Activated gamma-delta T cell treated with anti-CD3 and anti-CD28 coated beads, Interleukin-2, amount 50 U/mL, for 16 hours (primary cell): ENCODE results near the gene KIF26B.
"Not testable (repeated sequence)": the region's sequence is repeated elsewhere in the genome, so short reads cannot be mapped to it uniquely, and the experiment has no call there.

Source experiments
- DNase-seq: peaks from one replicate; pipeline ENCODE4 v3.0.0-alpha.2; 2020; ENCODE audit warnings: low read depth

KIF26B gene

DNA sequence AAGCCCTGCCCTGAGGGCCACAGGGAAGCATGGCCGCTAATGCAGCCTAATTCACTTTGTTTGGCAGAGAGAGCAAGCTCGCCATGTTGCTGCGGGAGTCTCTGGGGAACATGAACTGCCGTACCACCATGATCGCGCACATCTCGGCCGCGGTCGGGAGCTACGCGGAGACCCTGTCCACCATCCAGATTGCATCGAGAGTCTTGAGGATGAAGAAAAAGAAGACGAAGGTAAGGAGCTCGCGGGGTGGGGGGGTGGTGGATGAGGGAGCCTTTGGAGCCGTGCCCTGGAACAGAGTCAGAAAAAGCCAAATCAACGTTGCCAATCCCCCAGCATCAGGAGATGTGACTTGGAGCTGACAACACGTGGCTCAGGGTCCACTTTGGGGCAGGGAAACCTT, 529.4 kb downstream of the KIF26B start:
- no peak for DNase-seq

DNA sequence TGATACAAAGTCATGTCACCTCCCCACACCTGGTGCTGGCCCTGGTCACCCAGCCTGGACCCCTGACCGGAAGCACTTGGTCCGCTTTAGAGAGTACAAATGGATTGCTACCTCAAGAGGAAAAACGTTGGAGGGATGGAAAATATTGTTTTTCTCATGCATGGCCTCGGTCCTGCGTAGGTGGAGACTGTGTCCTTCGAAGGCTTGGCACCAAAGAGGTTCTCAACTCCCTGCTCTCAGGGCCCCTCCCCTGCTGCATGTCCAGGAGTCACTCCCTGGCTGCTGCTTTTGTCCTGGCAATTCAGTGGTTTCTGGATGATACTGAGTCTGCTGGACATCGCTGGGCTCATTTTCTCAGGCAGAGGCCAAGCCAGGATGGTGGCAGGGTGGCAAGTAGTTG, 529.8 kb downstream of the KIF26B start:
- DNase-seq, result no peak

DNA sequence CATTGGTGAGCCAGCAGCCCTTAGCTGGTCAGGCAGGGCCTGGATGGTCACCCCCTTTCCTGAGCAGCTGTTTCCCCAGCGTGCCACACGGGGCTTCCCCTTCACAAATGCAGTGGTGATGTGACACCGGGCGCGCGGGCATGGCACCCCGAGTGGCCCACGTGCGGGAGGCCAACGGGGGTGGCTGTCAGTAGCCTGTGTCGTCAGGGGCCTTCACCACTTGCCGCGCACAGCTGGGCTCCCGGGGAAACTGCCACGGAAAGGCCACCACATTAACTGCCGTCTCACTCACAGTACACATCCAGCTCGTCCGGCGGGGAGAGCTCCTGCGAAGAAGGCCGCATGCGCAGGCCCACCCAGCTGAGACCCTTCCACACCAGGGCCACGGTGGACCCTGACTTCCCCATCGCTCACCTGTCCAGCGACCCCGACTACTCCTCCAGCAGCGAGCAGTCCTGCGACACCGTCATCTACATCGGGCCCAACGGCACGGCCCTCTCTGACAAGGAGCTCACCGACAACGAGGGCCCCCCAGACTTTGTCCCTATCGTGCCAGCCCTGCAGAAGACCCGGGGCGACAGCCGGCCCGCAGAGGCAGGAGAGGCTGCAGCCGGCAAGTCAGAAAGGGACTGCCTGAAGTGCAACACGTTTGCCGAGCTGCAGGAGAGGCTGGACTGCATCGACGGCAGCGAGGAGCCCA, 530.5 kb downstream of the KIF26B start:
- DNase-seq, result no peak

DNA sequence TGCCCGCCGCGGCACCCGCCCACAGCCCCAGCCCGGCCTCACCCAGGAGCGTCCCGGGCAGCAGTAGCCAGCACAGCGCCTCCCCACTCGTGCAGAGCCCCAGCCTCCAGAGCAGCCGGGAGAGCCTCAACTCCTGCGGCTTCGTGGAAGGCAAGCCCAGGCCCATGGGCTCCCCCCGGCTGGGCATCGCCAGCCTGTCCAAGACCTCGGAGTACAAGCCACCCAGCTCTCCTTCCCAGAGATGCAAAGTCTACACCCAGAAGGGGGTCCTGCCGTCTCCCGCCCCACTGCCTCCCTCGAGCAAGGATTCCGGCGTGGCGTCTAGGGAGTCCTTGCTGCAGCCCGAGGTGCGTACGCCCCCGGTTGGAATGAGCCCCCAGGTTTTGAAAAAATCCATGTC, 531.2 kb downstream of the KIF26B start:
- DNase-seq, result no peak

DNA sequence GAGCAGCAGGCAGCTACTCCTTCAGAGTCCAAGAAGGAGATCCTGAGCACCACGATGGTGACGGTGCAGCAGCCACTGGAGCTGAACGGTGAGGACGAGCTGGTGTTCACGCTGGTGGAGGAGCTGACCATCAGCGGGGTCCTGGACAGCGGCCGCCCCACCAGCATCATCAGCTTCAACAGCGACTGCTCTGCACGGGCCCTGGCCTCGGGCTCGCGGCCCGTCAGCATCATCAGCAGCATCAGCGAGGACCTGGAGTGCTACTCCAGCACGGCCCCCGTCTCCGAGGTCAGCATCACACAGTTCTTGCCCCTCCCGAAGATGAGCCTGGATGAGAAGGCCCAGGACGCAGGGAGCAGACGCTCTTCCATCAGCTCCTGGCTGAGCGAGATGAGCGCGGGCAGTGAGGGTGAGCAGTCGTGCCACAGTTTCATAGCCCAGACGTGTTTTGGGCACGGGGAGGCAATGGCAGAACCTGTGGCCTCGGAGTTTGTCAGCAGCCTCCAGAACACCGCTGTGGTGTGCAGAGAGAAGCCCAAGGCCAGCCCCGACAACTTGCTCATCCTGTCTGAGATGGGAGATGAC, 531.8 kb downstream of the KIF26B start:
- no peak for DNase-seq

DNA sequence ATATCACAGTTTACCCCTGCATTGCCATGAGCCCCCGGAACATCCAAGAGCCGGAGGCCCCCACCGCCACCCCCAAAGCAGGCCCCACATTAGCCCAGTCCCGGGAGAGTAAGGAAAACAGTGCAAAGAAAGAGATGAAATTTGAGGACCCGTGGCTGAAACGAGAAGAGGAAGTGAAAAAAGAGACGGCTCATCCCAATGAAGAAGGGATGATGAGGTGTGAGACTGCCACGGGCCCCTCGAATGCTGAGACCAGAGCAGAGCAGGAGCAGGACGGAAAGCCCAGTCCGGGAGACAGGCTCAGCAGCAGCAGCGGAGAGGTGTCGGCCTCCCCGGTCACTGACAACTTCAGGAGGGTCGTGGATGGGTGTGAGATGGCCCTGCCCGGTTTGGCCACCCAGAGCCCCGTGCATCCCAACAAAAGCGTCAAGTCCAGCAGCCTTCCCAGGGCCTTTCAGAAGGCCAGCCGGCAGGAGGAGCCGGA, 532.4 kb downstream of the KIF26B start:
- no peak for DNase-seq

DNA sequence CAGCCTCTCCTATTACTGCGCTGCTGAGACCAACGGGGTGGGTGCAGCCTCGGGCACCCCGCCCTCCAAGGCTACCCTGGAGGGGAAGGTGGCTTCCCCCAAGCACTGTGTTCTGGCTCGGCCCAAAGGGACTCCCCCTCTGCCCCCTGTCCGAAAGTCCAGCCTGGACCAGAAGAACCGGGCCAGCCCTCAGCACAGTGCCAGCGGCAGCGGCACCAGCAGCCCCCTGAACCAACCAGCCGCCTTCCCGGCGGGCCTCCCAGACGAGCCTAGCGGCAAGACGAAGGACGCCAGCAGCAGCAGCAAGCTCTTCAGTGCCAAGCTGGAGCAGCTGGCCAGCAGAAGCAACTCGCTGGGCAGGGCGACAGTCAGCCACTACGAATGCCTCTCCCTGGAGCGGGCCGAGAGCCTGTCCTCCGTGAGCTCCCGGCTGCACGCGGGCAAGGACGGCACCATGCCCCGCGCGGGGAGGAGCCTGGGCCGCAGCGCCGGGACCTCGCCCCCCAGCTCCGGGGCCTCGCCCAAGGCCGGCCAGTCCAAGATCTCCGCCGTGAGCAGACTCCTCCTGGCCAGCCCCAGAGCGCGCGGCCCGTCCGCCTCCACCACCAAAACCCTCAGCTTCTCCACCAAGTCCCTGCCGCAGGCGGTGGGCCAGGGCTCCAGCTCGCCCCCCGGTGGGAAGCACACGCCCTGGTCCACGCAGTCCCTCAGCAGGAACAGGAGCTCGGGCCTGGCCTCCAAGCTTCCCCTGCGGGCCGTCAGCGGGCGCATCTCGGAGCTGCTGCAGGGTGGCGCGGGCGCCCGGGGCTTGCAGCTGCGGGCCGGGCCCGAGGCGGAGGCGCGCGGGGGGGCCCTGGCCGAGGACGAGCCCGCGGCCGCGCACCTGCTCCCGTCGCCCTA, 533.1 kb downstream of the KIF26B start:
- no peak for DNase-seq

DNA sequence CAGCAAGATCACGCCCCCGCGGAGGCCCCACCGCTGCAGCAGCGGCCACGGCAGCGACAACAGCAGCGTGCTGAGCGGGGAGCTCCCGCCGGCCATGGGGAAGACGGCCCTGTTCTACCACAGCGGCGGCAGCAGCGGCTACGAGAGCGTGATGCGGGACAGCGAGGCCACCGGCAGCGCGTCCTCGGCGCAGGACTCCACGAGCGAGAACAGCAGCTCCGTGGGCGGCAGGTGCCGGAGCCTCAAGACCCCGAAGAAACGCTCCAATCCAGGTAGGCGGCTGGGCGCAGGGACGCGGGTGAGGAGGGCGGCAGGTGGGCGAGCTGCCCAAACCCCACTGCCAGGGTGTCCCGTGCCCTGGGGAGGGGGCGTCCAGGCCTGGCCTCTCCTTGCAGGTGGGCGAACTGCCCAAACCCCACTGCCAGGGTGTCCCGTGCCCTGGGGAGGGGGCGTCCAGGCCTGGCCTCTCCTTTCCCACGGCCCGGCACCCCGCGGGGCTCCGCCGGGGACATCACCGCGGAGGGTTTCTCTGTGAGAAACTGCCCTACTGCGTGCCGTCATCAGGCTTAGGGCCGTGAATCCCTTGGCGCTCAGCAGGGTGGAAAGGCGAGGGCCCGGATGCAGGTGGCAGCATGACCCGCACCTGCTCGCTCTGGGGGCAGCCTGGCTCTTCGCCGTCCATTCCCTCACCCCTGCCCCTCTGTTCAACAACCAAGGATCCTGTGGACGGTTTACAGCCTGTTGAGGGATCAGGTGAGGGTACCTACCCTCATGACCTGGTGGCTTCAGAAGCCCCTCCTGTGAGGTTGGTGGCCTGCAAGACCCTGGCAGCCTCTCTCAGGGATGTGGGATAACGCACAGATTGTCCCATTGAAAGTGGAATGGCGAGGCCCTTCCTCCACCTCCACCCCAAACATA, 534.0 kb downstream of the KIF26B start:
- DNase-seq, result no peak

DNA sequence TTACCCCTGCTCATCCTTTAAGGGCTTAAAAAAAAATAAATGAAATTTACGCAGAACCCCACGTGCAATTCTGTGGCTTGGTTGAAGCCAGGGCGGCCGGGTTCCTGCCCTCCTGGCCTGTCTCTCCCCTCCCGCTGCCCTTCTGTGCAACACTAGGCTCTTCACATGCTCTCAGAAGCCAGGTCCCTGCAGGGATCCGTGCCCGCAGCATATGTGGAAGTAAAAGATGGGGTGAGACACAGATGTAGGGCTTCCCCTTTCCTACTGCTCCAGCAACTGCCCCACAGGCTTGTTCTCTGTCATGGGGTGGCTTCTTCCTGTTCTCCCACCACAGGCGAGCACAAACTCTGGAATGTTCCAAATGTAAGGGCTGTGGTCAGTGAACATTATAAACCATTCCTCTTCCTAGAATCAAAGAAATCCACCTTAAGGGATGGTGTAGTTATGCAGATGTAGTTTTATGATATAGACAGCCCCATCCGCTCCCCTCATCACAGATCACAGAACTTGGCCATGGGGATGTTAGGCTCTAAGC, 535.4 kb downstream of the KIF26B start:
- no peak for DNase-seq

DNA sequence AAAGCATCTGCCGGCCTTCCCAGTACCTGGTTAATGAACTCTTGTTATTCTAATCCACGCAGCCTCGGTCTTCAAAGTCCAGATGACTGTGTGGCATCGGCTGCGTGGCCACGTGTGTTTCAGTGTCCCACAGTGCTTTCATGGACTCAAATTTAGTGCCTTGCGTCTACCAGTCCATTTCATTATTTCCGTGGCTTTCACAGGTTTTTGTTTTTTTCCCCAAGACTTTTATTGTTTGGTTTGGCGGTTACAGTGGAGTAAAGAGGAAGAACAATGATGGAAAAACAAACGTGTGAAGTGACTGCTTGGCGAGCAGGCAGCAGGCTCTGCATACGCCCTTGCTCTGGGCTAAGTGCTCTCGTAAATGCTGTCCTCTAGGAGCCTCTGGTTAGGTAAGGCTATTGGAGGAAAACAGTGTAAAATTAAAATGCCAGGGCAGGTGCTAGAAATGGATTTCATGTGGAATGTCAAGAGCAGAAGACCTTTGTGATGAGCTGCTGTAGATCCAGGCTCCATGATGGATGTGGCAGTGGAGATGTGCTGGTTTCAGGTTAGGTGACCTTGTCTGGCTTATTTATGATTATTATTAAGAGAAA, 536.3 kb downstream of the KIF26B start:
- DNase-seq, result no peak

DNA sequence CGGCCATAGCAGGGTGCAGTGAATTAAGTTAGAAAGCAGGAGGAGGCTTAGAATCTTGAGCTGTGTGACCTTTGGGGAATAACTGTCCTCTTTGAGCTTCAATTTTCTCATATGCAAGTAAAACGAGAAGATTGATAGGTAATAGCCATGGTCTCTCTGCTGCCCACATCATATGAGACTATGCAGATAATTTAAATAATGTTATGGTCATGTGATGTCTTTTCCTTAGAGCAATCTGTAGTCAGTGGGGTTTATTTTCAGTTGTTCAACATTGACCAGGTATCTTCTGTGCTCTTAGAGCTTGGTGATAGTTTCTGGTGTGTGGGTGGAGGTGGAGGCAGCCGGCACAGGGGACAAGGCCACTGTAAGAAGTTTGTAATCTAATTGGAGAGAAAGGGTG, 537.1 kb downstream of the KIF26B start:
- DNase-seq, result no peak

DNA sequence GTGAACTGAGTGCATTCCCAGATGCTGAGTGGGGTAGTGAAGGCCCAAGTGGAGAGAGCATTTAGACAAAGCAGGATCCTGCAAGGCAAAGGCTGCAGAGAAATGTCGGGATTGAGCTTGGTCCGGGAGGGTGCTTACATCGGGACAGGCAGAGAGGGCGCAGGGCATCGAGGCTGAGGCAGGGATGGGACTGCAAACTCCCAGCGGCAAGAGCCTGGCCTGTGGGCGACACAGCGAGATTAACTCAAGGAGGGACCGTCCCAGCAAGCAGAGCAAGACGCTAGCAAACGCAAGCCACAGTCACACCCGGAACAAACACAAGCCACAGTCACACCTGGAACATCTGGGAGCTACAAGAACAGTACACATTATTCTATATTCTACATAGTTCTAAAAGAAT, 537.5 kb downstream of the KIF26B start:
- DNase-seq, result no peak

DNA sequence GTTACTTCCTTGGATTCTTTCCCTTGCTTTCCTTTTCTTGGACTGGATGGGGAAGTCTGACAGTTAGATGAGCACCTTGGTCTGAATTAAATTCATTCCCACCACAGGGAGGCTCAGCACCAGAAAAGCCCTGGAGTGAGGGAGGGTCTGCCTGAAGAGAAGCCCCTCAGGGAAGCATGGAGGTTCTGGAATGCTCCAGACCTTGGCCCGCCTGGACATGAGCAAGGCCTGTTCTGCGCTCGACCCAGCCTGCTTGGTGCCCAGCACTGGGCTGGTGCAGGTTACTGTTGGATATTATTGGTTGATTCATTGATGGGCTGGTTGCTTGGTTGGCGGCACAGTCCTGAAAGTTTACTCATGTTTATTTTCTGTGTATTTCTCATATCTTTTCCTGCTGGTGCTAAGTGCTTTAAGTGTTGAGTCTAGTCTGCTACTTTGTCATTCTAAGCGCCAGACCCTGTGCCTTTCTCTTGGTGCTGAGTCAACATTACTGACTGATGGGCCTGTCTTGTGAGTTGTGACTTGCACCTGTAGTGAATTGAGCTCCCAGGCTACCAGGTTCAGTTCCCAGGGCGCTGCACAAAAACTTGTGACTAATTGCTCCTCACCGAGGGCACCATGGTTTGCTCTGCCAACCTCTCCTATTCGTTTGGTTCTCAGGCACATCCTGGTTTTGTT, 538.5 kb downstream of the KIF26B start:
- DNase-seq, result no peak

DNA sequence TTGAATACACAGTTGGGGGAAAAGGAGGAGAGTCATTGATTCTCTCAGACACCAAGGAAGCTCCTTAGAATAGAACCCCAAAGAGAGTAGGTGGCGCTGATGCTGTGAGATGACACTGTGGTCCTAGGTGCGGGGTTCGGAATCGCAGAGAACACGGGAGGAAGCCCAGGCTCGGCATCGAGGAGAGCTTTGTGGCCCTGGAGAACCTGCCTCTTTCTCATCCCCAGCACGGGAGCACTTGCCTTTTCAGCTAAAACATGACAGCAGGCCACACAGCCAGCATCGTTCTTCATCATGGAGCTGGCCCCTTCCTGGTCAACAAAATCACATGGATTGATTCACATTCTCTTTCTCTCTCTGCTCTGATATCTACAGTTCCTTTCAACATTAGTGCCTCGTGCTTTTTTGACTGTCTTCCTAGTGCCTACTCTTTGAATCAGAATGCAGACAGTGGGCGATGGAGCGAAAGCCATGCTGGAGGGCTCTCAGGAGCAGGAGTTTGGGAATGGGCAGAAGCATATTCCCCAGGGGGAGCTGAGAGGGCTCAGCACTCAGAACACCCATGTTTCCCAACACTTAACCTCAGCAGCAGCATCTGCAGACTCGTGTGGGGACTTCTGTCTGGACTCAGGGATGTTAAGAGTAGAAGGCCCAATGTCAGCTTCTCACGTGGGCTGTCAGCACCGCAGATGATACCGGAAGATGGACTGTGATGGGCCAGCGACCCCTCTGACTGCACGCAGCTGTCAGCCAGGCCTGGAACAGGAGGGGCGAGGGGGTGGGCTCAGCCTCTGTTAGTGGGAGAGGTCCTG, 539.4 kb downstream of the KIF26B start:
- DNase-seq, result no peak

DNA sequence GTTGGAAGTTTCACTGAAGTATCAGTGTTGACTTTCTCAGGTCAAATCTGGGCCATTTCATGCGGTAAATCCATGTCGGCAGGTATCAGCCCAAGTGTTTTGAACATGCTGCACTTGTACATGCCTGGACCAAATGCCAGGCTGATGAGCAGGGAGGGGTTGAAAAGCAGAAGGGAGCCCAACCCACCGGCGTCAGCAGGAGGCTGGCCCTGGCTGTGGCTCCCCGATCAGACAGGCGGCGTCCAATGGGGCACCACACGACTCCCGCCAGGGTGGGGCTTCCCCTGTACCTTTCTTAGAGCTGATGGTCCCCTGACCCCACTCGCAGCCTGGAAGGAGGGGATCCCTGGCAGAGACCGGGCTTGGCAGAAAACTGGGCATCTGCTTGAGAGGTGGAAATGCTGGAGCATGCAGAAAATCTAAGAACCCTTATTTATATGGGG, 540.0 kb downstream of the KIF26B start:
- DNase-seq, result no peak

DNA sequence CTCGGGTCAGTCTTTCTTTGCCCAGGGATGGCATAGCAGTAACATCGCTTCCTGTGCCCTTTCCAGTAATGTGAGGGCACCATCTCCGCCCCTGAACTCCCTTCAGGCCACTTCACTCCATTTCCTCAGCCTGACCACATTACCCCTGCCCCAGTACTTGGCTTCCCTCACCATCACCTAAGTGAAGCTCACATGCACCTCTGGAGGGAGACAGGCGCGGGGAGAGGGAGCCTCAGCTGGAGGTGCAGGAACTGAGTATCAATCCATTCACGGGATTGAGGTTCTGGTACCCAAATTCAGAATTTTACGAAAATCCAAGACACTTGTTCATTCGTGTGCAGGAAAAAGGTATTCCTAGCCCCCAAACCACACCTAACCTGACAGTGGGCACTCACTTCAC, 540.4 kb downstream of the KIF26B start:
- no peak for DNase-seq

DNA sequence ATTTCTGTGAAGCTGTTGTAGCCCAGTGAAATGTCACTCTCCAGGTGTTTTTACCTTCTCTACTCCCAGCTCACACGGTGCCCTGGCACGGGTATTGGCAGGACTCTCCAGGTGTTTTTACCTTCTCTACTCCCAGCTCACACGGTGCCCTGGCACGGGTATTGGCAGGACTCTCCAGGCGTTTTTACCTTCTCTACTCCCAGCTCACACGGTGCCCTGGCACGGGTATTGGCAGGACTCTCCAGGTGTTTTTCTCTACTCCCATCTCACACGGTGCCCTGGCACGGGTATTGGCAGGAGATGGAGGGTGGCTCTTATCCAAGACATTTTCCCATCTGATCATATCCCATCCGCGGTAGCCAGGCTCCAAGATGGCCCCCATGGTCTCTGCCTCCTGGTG, 540.9 kb downstream of the KIF26B start:
- not testable (repeated sequence) for DNase-seq

DNA sequence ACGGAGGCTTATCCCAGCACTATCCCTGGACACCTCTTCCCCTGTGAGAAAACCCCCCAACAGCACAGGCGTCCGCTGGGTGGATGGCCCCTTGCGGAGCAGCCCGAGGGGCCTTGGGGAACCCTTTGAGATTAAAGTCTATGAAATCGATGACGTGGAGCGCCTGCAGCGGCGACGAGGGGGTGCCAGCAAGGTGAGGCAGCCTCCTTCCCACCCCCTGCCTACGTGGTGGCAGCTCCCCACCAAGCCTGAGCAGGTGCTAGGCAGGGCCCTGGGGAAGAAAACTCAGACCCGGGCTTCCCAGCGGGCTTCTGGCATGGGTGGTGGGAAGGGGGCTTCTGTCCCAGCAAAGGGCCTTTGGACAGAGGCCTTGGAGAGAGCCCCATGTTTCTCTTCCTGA, 543.3 kb downstream of the KIF26B start:
- no peak for DNase-seq

DNA sequence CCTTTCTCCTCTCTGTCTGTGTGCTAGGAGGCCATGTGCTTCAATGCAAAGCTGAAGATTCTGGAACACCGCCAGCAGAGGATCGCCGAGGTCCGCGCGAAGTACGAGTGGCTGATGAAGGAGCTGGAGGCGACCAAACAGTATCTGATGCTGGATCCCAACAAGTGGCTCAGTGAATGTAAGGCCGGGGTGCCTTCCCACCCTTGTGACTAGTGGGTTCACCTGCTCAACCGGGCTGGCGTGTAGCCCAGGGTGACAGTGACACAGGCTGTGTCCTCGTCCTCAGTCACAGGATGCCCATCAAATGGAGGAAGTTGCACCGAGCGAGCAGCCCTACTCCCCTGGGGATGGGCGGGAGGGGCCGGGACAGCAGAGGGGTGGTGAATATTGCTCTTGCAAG, 544.1 kb downstream of the KIF26B start:
- no peak for DNase-seq

DNA sequence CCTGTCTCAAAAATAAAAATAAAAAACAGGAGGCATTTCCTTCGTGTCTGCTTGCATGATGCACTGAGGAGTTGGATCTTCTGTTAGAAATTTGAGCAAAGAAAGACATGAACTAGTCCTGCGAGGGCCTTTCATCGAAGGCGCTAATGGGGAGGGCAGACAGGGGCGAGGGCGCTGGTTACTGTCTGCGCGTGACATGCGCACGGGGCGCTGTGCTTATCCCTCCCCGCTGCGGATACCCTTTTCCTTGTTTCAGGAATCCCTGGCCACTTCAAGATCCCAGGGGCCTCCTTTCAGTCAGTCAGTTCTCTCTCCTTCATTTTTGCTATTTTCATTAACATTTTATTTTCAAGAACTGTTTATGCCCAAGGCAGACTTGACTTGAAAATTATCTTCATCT, 545.8 kb downstream of the KIF26B start:
- no peak for DNase-seq
